GM12801 (cell line): ENCODE results near the gene SHANK3.

ENCODE experiments used
- CTCF ChIP-seq: IDR thresholded peaks from one replicate; pipeline ENCODE4 v1.5.1; 2011; ENCODE audit warnings: control low read depth; ENCODE audit not compliant: insufficient read length; ENCODE audit errors: extremely low read depth

SHANK3 gene

GRCh38 chr22:50712341-50713007 is 39.9 kb downstream of the SHANK3 start:
- no peak for TF ChIP-seq CTCF

- no peak for TF ChIP-seq CTCF
Observed at GRCh38 chr22:50713008-50713385, 40.4 kb downstream of the SHANK3 start.

- TF ChIP-seq CTCF = no peak
Observed at GRCh38 chr22:50713571-50714056, 41.0 kb downstream of the SHANK3 start.

- TF ChIP-seq CTCF = no peak
Observed at GRCh38 chr22:50714150-50714549, 41.5 kb downstream of the SHANK3 start.

- no peak for TF ChIP-seq CTCF
Observed at GRCh38 chr22:50714631-50715179, 42.1 kb downstream of the SHANK3 start.

- TF ChIP-seq CTCF = no peak
Observed at GRCh38 chr22:50715250-50715649, 42.6 kb downstream of the SHANK3 start.

- TF ChIP-seq CTCF = no peak
Observed at GRCh38 chr22:50715776-50716175, 43.2 kb downstream of the SHANK3 start.
